GM23338 (cell line): ENCODE data around the gene TCF7L2.

ENCODE experiments used
- CREB1 ChIP-seq: fragments of 250-450 bp; sonication (Bioruptor Pico); IDR thresholded peaks from 2 replicates; pipeline ENCODE4 v1.5.0; 2020; ENCODE audit warnings: low read depth, mild to moderate bottlenecking, moderate library complexity
- CTCF ChIP-seq, 2 experiments: fragments of 200-600 bp in 1 of 2; sonication (generic) in 1 of 2; conservative IDR thresholded peaks; 2 replicates each; pipeline versions ENCODE4 v1.5.1 to v1.6.1; 2016 to 2017; ENCODE audit warnings: antibody characterized with exemption in 2 of 2, low read depth in 2 of 2, mild to moderate bottlenecking in 2 of 2, moderate library complexity in 1 of 2
- ETS1 ChIP-seq: IDR thresholded peaks from 2 replicates; pipeline ENCODE4 v1.6.1; 2016; ENCODE audit warnings: antibody characterized with exemption
- EZH2 ChIP-seq: fragments of 200-600 bp; sonication (generic); IDR thresholded peaks from one replicate; pipeline ENCODE4 v1.8.0; 2017; ENCODE audit warnings: antibody characterized with exemption, mild to moderate bottlenecking, low read depth; ENCODE audit not compliant: unreplicated experiment
- EZH2phosphoT487 ChIP-seq: fragments of 200-600 bp; sonication (generic); IDR thresholded peaks from one replicate; pipeline ENCODE4 v1.8.1; 2018; ENCODE audit warnings: antibody characterized with exemption; ENCODE audit not compliant: unreplicated experiment
- JUNB ChIP-seq: IDR thresholded peaks from one replicate; pipeline ENCODE4 v1.6.1; 2016; ENCODE audit warnings: antibody characterized with exemption; ENCODE audit not compliant: unreplicated experiment
- NANOG ChIP-seq: IDR thresholded peaks from 2 replicates; pipeline ENCODE4 v1.6.1; 2016; ENCODE audit warnings: antibody characterized with exemption, borderline replicate concordance
- POLR2AphosphoS5 ChIP-seq: IDR thresholded peaks from 2 replicates; pipeline ENCODE4 v1.6.1; 2016; ENCODE audit warnings: antibody characterized with exemption, low read depth
- STAT1 ChIP-seq: IDR thresholded peaks from one replicate; pipeline ENCODE4 v1.6.1; 2016; ENCODE audit warnings: antibody characterized with exemption; ENCODE audit not compliant: unreplicated experiment
- ZNF114 ChIP-seq: fragments of 250-450 bp; sonication (Bioruptor Pico); IDR thresholded peaks from 2 replicates; pipeline ENCODE4 v1.5.0; 2020; ENCODE audit warnings: mild to moderate bottlenecking, moderate library complexity
- ZNF331 ChIP-seq: fragments of 250-450 bp; sonication (Bioruptor Pico); IDR thresholded peaks from 2 replicates; pipeline ENCODE4 v1.5.0; 2020; ENCODE audit warnings: low read depth, mild to moderate bottlenecking, moderate library complexity
- ZNF462 ChIP-seq: fragments of 250-450 bp; sonication (Bioruptor Pico); IDR thresholded peaks from 2 replicates; pipeline ENCODE4 v1.5.0; 2020; ENCODE audit warnings: mild to moderate bottlenecking, moderate library complexity
- TF ChIP-seq, protein P1 (sequence below): IDR thresholded peaks from one replicate; pipeline ENCODE4 v1.6.1; 2018; ENCODE audit warnings: antibody characterized with exemption; ENCODE audit not compliant: unreplicated experiment

DNA sequence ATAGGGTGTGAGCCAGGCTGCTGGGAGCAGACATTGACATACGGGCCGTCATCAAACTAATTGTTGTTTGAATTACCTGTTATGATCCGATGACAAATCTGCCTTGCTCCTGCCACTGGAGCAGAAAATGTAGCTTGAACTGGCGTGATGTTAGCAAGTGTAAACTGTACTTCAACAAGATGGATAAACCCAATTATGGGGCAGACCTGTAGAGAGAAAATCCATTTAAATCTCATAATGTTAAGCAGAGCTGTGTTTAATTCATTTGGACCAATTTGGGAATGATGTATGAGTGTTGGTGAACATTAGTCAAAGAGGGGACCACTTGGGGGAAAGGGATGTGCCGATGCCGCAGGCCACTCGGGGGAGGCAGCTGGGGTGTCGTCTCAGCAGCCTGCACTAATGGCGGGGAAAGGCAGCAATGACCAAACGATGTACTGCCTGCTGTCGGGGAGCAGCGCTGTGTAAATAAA, 27.4 kb downstream of the TCF7L2 start:
- TF ChIP-seq POLR2AphosphoS5 (no peak), CTCF (conservative IDR thresholded peaks at IDR 0.05; ENCODE audit: low read depth in 2 of 2) (no peak), EZH2phosphoT487 (no peak), ZNF114 (CRISPR knock-in tag) (no peak), ETS1 (no peak), EZH2 (no peak), STAT1 (no peak), CREB1 (CRISPR knock-in tag) (no peak), JUNB (no peak), ZNF462 (CRISPR knock-in tag) (no peak), NANOG (no peak), ZNF331 (CRISPR knock-in tag) (no peak)
- TF ChIP-seq, protein P1, sequence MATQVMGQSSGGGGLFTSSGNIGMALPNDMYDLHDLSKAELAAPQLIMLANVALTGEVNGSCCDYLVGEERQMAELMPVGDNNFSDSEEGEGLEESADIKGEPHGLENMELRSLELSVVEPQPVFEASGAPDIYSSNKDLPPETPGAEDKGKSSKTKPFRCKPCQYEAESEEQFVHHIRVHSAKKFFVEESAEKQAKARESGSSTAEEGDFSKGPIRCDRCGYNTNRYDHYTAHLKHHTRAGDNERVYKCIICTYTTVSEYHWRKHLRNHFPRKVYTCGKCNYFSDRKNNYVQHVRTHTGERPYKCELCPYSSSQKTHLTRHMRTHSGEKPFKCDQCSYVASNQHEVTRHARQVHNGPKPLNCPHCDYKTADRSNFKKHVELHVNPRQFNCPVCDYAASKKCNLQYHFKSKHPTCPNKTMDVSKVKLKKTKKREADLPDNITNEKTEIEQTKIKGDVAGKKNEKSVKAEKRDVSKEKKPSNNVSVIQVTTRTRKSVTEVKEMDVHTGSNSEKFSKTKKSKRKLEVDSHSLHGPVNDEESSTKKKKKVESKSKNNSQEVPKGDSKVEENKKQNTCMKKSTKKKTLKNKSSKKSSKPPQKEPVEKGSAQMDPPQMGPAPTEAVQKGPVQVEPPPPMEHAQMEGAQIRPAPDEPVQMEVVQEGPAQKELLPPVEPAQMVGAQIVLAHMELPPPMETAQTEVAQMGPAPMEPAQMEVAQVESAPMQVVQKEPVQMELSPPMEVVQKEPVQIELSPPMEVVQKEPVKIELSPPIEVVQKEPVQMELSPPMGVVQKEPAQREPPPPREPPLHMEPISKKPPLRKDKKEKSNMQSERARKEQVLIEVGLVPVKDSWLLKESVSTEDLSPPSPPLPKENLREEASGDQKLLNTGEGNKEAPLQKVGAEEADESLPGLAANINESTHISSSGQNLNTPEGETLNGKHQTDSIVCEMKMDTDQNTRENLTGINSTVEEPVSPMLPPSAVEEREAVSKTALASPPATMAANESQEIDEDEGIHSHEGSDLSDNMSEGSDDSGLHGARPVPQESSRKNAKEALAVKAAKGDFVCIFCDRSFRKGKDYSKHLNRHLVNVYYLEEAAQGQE, result no peak
